Measurements from ENCODE around the gene ADM. TPM values are rescaled to one million over a fixed set of nuclear protein-coding genes. Genes with fewer than 3 reads are reported as not detected.

Gene ADM
- total and polyA plus RNA-seq, 2 donors (not counting 3 experiments of a cell fraction or from before 2014, with no cell fraction given): 45.3 to 55.5 TPM

GRCh38 chr11:10325277-10326011, 20.6 kb downstream of the ADM start:
- peak overlapping the region; percentile 19 for H2AFZ ChIP-seq (ENCODE audit: low read depth, low read length)
- dilution Hi-C loops (cut with MboI; ENCODE audit: extremely low pct_ligation_motif_present, low sequenced_read_pairs) (no loop called here), intact Hi-C loops (cut with micrococcal nuclease) (loop anchor here (2.0 to 10.0 kb wide), 4 partner anchors 711 to 1311 kb away; no protein-coding TSS in a partner anchor)
- H3K4me2 ChIP-seq (ENCODE audit: insufficient read depth, low read length): peak overlapping the region; percentile 19
- ChIA-PET POLR2A (interaction anchor here (0.6 to 2.8 kb wide), 6 partner anchors 16 to 566 kb away, joined by 3 to 13 read pairs (median 4); partner anchors contain the start of genes ADM and CTR9), CTCF (interaction anchor here (0.7 to 8.8 kb wide), 16 partner anchors 9 to 687 kb away, joined by 3 to 203 read pairs (median 5); partner anchors contain the start of gene ADM)
- H3K9me3 ChIP-seq (replicated peaks; ENCODE audit: control insufficient read depth, insufficient read depth, low read length): no peaks in the 10 kb centered on the region
- H3K4me3 ChIP-seq (replicated peaks in 1 of 3; ENCODE audit: insufficient read depth in 1 of 3, low read depth in 1 of 3, low read length in 3 of 3): no peak overlapping the region
- H3K9me1 ChIP-seq (replicated peaks; ENCODE audit: control insufficient read depth, extremely low read depth, insufficient read depth, low read length): no peaks in the 10 kb centered on the region
- H3K36me3 ChIP-seq (ENCODE audit: control insufficient read depth in 2 of 2, extremely low read depth in 1 of 2, insufficient read depth in 2 of 2, low read length in 2 of 2): no peaks in the 10 kb centered on the region
- peak overlapping the region; percentile 68 for H3K27ac ChIP-seq (ENCODE audit: insufficient read depth, low read depth, low read length)
- H3K9ac ChIP-seq (replicated peaks; ENCODE audit: extremely low read depth, insufficient read depth, low read length): peak overlapping the region; percentile 40
- no peak for TF ChIP-seq POLR2AphosphoS5 (IDR thresholded peaks at IDR 0.05; ENCODE audit: insufficient read depth, low read depth, low read length)
- TF ChIP-seq POLR2A (IDR thresholded peaks at IDR 0.05; ENCODE audit: low read depth, low read length): no peak
- TF ChIP-seq FOS (IDR thresholded peaks at IDR 0.05; ENCODE audit: borderline replicate concordance, insufficient read depth, low read length): peak; percentile 75
- peak; percentile 74 for TF ChIP-seq JUN (IDR thresholded peaks at IDR 0.05; ENCODE audit: borderline replicate concordance, insufficient read depth, insufficient read length, low read depth)
- TF ChIP-seq CTCF (IDR thresholded peaks at IDR 0.05; ENCODE audit: extremely low read depth in 1 of 2, insufficient read depth in 1 of 2, low read depth in 1 of 2, low read length in 2 of 2): no peak
- TF ChIP-seq GATA2 (IDR thresholded peaks at IDR 0.05; ENCODE audit: insufficient read depth, insufficient read length, low read depth, low read length): peak; percentile 40
- TF ChIP-seq MAX (IDR thresholded peaks at IDR 0.05; ENCODE audit: insufficient read depth, insufficient read length): peak; percentile 56
- peak; percentile 8 for FAIRE-seq
- no peaks in the 10 kb centered on the region for H3K79me2 ChIP-seq (ENCODE audit: control insufficient read depth, insufficient read depth, low read length)
- H3K4me1 ChIP-seq (ENCODE audit: control insufficient read depth, extremely low read depth, insufficient read depth, low read length): peaks cover 78% of the 10 kb centered on the region
- H4K20me1 ChIP-seq (replicated peaks; ENCODE audit: control insufficient read depth, extremely low read depth, insufficient read depth, low read length): no peaks in the 10 kb centered on the region
- peak; percentile 90 for DNase-seq (ENCODE audit: low read depth, low spot score)
- TSS peak; percentile 66 for BruUV-seq (replicated peaks)
- no peaks in the 10 kb centered on the region for H3K27me3 ChIP-seq (ENCODE audit: control insufficient read depth in 2 of 2, insufficient read depth in 2 of 2, low read length in 2 of 2)

Data from endothelial cell of umbilical vein (primary cell).